ENCODE data around the gene AUH.

AUH gene

DNA sequence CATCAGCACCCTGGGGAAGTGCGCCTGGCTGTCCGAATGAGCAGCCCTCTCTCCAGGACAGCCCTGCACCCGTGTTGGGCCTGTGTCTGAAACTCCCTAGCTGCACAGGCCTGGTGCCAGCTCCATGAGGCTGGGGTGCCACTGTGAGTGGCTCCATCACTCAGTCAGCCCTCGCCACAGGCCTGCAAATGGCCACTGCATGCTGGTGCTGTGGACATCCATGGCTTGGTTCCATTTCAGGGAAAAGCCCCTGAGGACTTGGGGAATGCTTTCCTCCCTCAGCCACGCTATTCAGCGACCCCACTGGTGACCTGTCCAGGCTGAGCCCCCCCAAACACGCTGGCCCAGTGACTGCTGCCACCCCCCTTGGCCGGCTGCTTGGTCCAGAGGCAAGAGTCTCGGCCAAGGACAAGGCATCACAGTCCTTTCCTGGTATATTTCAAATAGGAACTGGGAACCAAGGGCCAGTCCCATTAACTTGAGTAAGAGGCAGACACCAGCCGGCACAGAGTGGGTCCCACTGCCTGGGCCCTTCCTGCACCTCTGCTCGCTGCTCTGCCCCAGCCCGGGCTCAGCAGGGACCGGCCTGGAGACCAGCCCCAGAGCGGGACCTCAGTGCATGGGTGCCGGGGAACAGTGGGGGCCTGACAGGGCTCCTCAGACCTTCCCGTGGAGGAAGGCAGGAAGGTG lies 181.3 kb downstream of the AUH start:
- POLR2A ChIA-PET, result no interaction called here
- no peak for DNase-seq (ENCODE audit: extremely low spot score)
- TF ChIP-seq L3MBTL2 (conservative IDR thresholded peaks at IDR 0.05) (no peak), FOXK2 (IDR thresholded peaks at IDR 0.05) (no peak), TARDBP (IDR thresholded peaks at IDR 0.05) (no peak), HDGF (IDR thresholded peaks at IDR 0.05; ENCODE audit: borderline replicate concordance) (no peak), ZNF384 (IDR thresholded peaks at IDR 0.05) (no peak), ELF4 (IDR thresholded peaks at IDR 0.05) (no peak), FOXA1 (IDR thresholded peaks at IDR 0.05) (no peak), SUZ12 (IDR thresholded peaks at IDR 0.05) (no peak), ARNT (IDR thresholded peaks at IDR 0.05) (no peak), FOXM1 (IDR thresholded peaks at IDR 0.05; ENCODE audit: borderline replicate concordance) (no peak), BHLHE40 (IDR thresholded peaks at IDR 0.05; ENCODE audit: borderline replicate concordance) (no peak), LEF1 (IDR thresholded peaks at IDR 0.05; ENCODE audit: borderline replicate concordance) (no peak), SP1 (IDR thresholded peaks at IDR 0.05) (no peak), CTBP1 (IDR thresholded peaks at IDR 0.05; ENCODE audit: borderline replicate concordance) (no peak), NFRKB (IDR thresholded peaks at IDR 0.05) (no peak)
- TF ChIP-seq, protein P1, sequence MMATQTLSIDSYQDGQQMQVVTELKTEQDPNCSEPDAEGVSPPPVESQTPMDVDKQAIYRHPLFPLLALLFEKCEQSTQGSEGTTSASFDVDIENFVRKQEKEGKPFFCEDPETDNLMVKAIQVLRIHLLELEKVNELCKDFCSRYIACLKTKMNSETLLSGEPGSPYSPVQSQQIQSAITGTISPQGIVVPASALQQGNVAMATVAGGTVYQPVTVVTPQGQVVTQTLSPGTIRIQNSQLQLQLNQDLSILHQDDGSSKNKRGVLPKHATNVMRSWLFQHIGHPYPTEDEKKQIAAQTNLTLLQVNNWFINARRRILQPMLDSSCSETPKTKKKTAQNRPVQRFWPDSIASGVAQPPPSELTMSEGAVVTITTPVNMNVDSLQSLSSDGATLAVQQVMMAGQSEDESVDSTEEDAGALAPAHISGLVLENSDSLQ (IDR thresholded peaks at IDR 0.05), result no peak
- CTCF ChIA-PET, result no interaction called here

GRCh38 chr9:91179237-91180138 lies 182.2 kb downstream of the AUH start:
- POLR2A ChIA-PET, result no interaction called here
- no peak for DNase-seq (ENCODE audit: extremely low spot score)
- CTCF ChIA-PET, result no interaction called here
- no peak for TF ChIP-seq HDGF (IDR thresholded peaks at IDR 0.05; ENCODE audit: borderline replicate concordance)
- TF ChIP-seq L3MBTL2 (conservative IDR thresholded peaks at IDR 0.05), result no peak
- TF ChIP-seq ELF4 (IDR thresholded peaks at IDR 0.05), result no peak
- TF ChIP-seq BHLHE40 (IDR thresholded peaks at IDR 0.05; ENCODE audit: borderline replicate concordance), result no peak
- TF ChIP-seq TARDBP (IDR thresholded peaks at IDR 0.05), result no peak
- TF ChIP-seq, protein P1 (IDR thresholded peaks at IDR 0.05), result no peak

DNA sequence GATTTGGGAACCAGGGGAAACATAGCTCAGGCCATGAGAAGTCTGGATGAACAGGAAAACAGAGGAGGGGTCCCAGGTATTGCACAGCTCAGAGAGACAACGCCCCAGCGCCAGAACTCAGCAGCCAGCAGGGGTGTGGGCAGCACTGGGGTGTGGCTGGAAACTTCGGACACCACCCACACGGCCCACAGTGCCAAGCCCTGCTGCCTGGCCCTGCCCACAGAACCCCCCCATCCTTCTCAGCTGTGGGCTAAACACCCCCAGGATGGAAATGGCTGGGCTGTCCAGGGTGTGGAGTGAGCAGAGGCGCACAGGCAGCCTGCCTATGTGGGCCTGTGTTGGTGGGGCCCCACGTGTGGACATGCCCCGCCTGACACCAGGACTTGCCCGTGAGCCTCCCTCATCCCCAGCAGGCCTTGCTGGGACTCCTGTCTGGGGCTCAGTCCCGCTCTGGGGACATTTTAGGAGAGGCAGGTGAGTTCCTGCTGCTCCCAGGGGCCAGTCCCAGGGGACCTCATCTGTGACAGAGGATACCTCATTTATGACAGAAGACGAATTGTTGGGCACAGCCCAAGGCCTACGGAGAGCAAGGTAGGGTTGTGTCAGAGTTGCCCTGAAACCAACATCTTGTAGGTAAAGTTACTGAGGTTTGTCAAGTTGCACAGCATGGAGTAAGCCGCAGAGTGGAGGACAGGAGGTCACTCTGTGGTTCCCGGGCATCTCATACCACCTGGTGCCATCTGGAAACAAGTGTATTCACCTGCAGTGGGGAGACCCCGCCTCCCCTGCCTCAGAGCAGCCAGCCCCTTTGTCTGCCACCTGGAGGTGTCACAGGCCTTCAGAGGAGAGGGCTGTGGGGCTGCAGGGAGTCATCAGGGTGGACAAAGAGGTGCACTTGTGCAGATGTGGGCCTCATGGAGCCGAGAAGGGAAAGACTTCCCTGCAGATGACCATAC lies 183.2 kb downstream of the AUH start:
- ChIA-PET CTCF (interaction anchor here (0.8 kb wide), 1 partner anchor 193 kb away, joined by 3 read pairs; no protein-coding TSS in a partner anchor), POLR2A (no interaction called here)
- TF ChIP-seq NFRKB (IDR thresholded peaks at IDR 0.05), result no peak
- no peak for DNase-seq (ENCODE audit: extremely low spot score)

- ChIA-PET CTCF (interaction anchor here (0.8 kb wide), 1 partner anchor 192 kb away, joined by 3 read pairs; no protein-coding TSS in a partner anchor), POLR2A (no interaction called here)
- DNase-seq (ENCODE audit: extremely low spot score), result no peak
- TF ChIP-seq ELF4 (IDR thresholded peaks at IDR 0.05) (no peak), FOXK2 (IDR thresholded peaks at IDR 0.05) (no peak), ARNT (IDR thresholded peaks at IDR 0.05) (no peak), FOXM1 (IDR thresholded peaks at IDR 0.05; ENCODE audit: borderline replicate concordance) (no peak), HDGF (IDR thresholded peaks at IDR 0.05; ENCODE audit: borderline replicate concordance) (no peak), NFRKB (IDR thresholded peaks at IDR 0.05) (no peak), SUZ12 (IDR thresholded peaks at IDR 0.05) (no peak), FOXA1 (IDR thresholded peaks at IDR 0.05) (no peak), SP1 (IDR thresholded peaks at IDR 0.05) (no peak), ZNF384 (IDR thresholded peaks at IDR 0.05) (no peak), CTBP1 (IDR thresholded peaks at IDR 0.05; ENCODE audit: borderline replicate concordance) (no peak)
- TF ChIP-seq, protein P1 (IDR thresholded peaks at IDR 0.05), result no peak
Observed at GRCh38 chr9:91177661-91178280, 183.9 kb downstream of the AUH start.

GRCh38 chr9:91177081-91177480 lies 184.6 kb downstream of the AUH start:
- CTCF ChIA-PET, result no interaction called here
- DNase-seq (ENCODE audit: extremely low spot score), result no peak
- TF ChIP-seq ARNT (IDR thresholded peaks at IDR 0.05), result no peak
- POLR2A ChIA-PET, result no interaction called here

DNA sequence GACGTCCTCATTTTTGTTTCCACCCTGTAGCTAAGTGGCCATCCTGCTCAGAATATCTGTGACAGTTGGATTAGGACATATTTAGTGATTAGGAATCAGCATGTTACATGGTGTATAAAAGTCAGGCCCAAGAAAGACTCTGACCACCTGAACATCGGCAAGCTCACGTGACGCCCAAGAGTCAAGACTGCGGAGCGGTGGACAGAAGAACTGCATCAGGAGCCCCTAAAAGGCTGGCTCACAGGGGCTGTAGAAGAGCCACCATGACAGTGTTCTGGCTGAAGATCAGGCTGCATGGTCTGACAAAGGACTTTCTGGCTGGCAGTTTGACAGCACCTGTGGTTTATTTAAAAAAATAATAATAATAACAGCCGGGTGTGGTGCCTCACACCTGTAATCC lies 185.3 kb downstream of the AUH start:
- ChIA-PET POLR2A (no interaction called here), CTCF (no interaction called here)
- DNase-seq (ENCODE audit: extremely low spot score), result no peak
- TF ChIP-seq ELF4 (IDR thresholded peaks at IDR 0.05) (no peak), CTBP1 (IDR thresholded peaks at IDR 0.05; ENCODE audit: borderline replicate concordance) (no peak), FOXA1 (IDR thresholded peaks at IDR 0.05) (no peak), HDGF (IDR thresholded peaks at IDR 0.05; ENCODE audit: borderline replicate concordance) (no peak), SP1 (IDR thresholded peaks at IDR 0.05) (no peak), TARDBP (IDR thresholded peaks at IDR 0.05) (no peak), L3MBTL2 (conservative IDR thresholded peaks at IDR 0.05) (no peak), SUZ12 (IDR thresholded peaks at IDR 0.05) (no peak), LEF1 (IDR thresholded peaks at IDR 0.05; ENCODE audit: borderline replicate concordance) (no peak), NFRKB (IDR thresholded peaks at IDR 0.05) (no peak), FOXK2 (IDR thresholded peaks at IDR 0.05) (no peak), BHLHE40 (IDR thresholded peaks at IDR 0.05; ENCODE audit: borderline replicate concordance) (no peak), ARNT (IDR thresholded peaks at IDR 0.05) (no peak), ZNF384 (IDR thresholded peaks at IDR 0.05) (no peak), FOXM1 (IDR thresholded peaks at IDR 0.05; ENCODE audit: borderline replicate concordance) (no peak)
- TF ChIP-seq, protein P1 (IDR thresholded peaks at IDR 0.05), result no peak

Measured in HEK293T (cell line).